Caco-2 (cell line): ENCODE results near the gene AGMO. TPM values are rescaled to one million over a fixed set of nuclear protein-coding genes. Genes with fewer than 3 reads are reported as not detected.

Experiments used
- BruUV-seq: library from RNA; stranded (reverse); fragments of 400-500 nt; replicated peaks from 2 replicates; lab custom pipeline; 2021; lab: Mats Ljungman, UMichigan
- CTCF ChIA-PET: fragments of 300-600 bp; sonication (Branson Sonifier 250); formaldehyde crosslinking; loops from one replicate; lab custom pipeline; 2022; ENCODE audit warnings: antibody characterized with exemption; lab: Charles Lee
- POLR2A ChIA-PET: fragments of 300-600 bp; sonication (Branson Sonifier 250); formaldehyde crosslinking; loops from one replicate; lab custom pipeline; 2022; ENCODE audit warnings: antibody characterized with exemption; lab: Charles Lee
- DNase-seq, 2 experiments: peaks; one replicate each; pipeline versions ENCODE4 v3.0.0 to v3.0.0-alpha.2; 2020 to 2022
- H3K27me3 ChIP-seq: replicated peaks from 2 replicates; pipeline ENCODE4 v1.6.0; 2011; ENCODE audit warnings: low read length; ENCODE audit not compliant: control insufficient read depth, insufficient read depth
- H3K36me3 ChIP-seq: 2 replicates; pipeline ENCODE4 v1.5.1; 2011; ENCODE audit warnings: low read length; ENCODE audit not compliant: control insufficient read depth, insufficient read depth
- H3K4me1 ChIP-seq: fragments of 250-450 bp; sonication (Bioruptor Pico); 2 replicates; pipeline ENCODE4 v1.5.1; 2020; ENCODE audit warnings: mild to moderate bottlenecking
- H3K4me3 ChIP-seq: 2 replicates; pipeline ENCODE4 v1.5.1; 2011; ENCODE audit warnings: low read depth, mild to moderate bottlenecking, control low read depth, low read length
- H3K9me3 ChIP-seq: fragments of 250-450 bp; sonication (Bioruptor Pico); 2 replicates; pipeline ENCODE4 v1.5.1; 2020; ENCODE audit warnings: mild to moderate bottlenecking, moderate library complexity
- H3K27ac Mint-ChIP-seq: one replicate; pipeline ENCODE4 v1.8.0; 2022; ENCODE audit warnings: mixed read lengths; ENCODE audit not compliant: unreplicated experiment
- H3K27me3 Mint-ChIP-seq: one replicate; pipeline ENCODE4 v1.8.0; 2022; ENCODE audit warnings: mixed read lengths; ENCODE audit not compliant: insufficient read depth, unreplicated experiment
- H3K36me3 Mint-ChIP-seq: one replicate; pipeline ENCODE4 v1.8.0; 2022; ENCODE audit warnings: mild to moderate bottlenecking, mixed read lengths; ENCODE audit not compliant: insufficient read depth, unreplicated experiment
- H3K4me1 Mint-ChIP-seq: one replicate; pipeline ENCODE4 v1.8.0; 2022; ENCODE audit warnings: low read depth, mixed read lengths; ENCODE audit not compliant: unreplicated experiment
- H3K4me3 Mint-ChIP-seq: one replicate; pipeline ENCODE4 v1.8.0; 2022; ENCODE audit warnings: mild to moderate bottlenecking, moderate library complexity, mixed read lengths; ENCODE audit not compliant: unreplicated experiment
- H3K9me3 Mint-ChIP-seq: one replicate; pipeline ENCODE4 v1.8.0; 2022; ENCODE audit warnings: mixed read lengths; ENCODE audit not compliant: unreplicated experiment
- intact Hi-C: fragments of 100-400 bp; cut with micrococcal nuclease; formaldehyde crosslinking; loops from one replicate; pipeline ENCODE4 v1.10.0; 2022; ENCODE audit not compliant: unreplicated experiment
- total RNA-seq: library from RNA; stranded (reverse); gene quantifications from 2 replicates; pipeline ENCODE4 v1.2.3, GENCODE V29; 2022
- TF ChIP-seq, protein P1 (sequence below), 2 experiments: fragments of 200-600 bp in 1 of 2; IDR thresholded peaks; 1 replicate in 1 of 2; 2 replicates in 1 of 2; pipeline versions ENCODE4 v1.5.1 to v1.8.0; 2011 to 2022; ENCODE audit warnings: antibody characterized with exemption in 1 of 2, control low read depth in 1 of 2, inconsistent platforms in 1 of 2, low read depth in 1 of 2, low read length in 1 of 2, mild to moderate bottlenecking in 1 of 2, moderate library complexity in 1 of 2; ENCODE audit not compliant: insufficient read depth in 1 of 2, severe bottlenecking in 1 of 2, unreplicated experiment in 1 of 2

AGMO gene
- total RNA-seq, 1 experiment from 2014 or later: 0.16 TPM

DNA sequence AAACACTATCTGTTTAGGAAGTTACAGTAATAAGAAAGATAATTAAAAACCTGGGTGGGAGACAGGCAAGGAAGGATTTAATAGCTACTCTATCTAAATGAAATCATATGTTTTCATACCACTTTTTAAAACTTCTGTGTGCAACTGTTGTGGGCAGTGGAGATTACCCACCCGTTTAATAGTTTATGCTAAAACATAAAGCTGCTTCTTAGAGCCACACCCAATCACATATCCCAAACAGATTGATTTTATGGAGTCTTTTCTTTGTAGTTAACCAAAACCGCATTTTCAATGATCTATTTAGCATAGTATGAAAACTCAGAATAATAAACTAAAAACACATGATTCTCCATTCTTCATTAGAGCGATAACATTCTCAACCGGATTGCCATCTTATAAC lies 304.1 kb downstream of the AGMO start:
- H3K9me3 Mint-ChIP-seq: no peaks in the 10 kb centered on the region
- Histone ChIP-seq H3K4me3 (no peak overlapping the region), H3K36me3 (no peaks in the 10 kb centered on the region), H3K27me3 (no peaks in the 10 kb centered on the region), H3K4me1 (no peaks in the 10 kb centered on the region), H3K9me3 (no peaks in the 10 kb centered on the region)
- no peak overlapping the region for H3K27ac Mint-ChIP-seq
- ChIA-PET POLR2A (no interaction called here), CTCF (no interaction called here)
- no peak overlapping the region for H3K4me3 Mint-ChIP-seq
- BruUV-seq: no TSS peak
- no peaks in the 10 kb centered on the region for H3K36me3 Mint-ChIP-seq
- H3K4me1 Mint-ChIP-seq: no peaks in the 10 kb centered on the region
- TF ChIP-seq, protein P1, sequence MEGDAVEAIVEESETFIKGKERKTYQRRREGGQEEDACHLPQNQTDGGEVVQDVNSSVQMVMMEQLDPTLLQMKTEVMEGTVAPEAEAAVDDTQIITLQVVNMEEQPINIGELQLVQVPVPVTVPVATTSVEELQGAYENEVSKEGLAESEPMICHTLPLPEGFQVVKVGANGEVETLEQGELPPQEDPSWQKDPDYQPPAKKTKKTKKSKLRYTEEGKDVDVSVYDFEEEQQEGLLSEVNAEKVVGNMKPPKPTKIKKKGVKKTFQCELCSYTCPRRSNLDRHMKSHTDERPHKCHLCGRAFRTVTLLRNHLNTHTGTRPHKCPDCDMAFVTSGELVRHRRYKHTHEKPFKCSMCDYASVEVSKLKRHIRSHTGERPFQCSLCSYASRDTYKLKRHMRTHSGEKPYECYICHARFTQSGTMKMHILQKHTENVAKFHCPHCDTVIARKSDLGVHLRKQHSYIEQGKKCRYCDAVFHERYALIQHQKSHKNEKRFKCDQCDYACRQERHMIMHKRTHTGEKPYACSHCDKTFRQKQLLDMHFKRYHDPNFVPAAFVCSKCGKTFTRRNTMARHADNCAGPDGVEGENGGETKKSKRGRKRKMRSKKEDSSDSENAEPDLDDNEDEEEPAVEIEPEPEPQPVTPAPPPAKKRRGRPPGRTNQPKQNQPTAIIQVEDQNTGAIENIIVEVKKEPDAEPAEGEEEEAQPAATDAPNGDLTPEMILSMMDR (IDR thresholded peaks at IDR 0.05; ENCODE audit: insufficient read depth in 1 of 2, low read depth in 1 of 2, low read length in 1 of 2, severe bottlenecking in 1 of 2, unreplicated experiment in 1 of 2): no peak
- no peak for DNase-seq
- intact Hi-C loops: no loop called here
- no peaks in the 10 kb centered on the region for H3K27me3 Mint-ChIP-seq

DNA sequence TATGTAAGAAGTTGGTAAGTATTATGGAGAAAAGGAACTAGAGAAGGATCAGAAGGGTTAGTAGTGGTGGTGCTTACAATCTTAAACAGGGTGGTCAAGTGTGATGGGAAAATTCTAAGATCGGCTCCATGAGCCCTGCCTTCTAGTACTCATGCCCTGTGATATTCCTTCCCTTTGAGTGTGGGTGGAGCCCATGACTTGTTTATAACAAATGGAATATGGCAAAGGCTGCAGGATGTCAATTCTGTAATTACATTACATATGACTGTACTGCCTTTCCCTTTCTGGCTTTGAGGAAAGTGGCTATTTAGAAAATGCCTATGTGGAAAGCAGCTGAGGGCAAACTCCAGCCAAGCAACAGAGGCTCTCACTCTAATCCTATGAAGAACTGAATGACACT lies 309.6 kb downstream of the AGMO start:
- no peaks in the 10 kb centered on the region for H3K36me3 ChIP-seq
- no peak overlapping the region for H3K27ac Mint-ChIP-seq
- H3K4me3 Mint-ChIP-seq: no peak overlapping the region
- no peaks in the 10 kb centered on the region for H3K9me3 Mint-ChIP-seq
- no TSS peak for BruUV-seq
- no peak for DNase-seq
- no peaks in the 10 kb centered on the region for H3K9me3 ChIP-seq
- TF ChIP-seq, protein P1 (IDR thresholded peaks at IDR 0.05; ENCODE audit: insufficient read depth in 1 of 2, low read depth in 1 of 2, low read length in 1 of 2, severe bottlenecking in 1 of 2, unreplicated experiment in 1 of 2): no peak
- no peaks in the 10 kb centered on the region for H3K4me1 Mint-ChIP-seq
- no peak overlapping the region for H3K4me3 ChIP-seq
- no peaks in the 10 kb centered on the region for H3K27me3 Mint-ChIP-seq
- POLR2A ChIA-PET: no interaction called here
- no peaks in the 10 kb centered on the region for H3K27me3 ChIP-seq
- H3K4me1 ChIP-seq: no peaks in the 10 kb centered on the region
- intact Hi-C loops: no loop called here
- CTCF ChIA-PET: no interaction called here
- no peaks in the 10 kb centered on the region for H3K36me3 Mint-ChIP-seq

DNA sequence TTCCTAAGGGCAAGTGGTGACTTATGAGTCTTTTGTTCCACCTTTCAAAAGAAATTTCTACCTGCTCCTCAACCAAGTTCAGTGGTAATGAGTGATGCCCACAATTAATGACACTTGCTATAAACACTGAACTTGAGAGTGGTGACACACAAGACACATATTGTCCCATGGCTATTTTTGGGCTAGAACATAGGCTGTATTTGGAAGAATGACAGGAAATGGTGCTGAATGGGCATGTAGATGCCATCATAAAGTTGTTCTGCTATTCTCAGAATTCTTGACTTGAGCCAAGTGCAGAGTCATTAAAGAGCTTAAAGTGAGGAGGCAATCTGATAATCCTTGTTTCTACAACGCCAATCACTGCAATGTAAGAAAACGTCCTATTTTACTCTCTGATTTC lies 313.3 kb downstream of the AGMO start:
- no peaks in the 10 kb centered on the region for H3K36me3 Mint-ChIP-seq
- Histone ChIP-seq H3K4me1 (no peaks in the 10 kb centered on the region), H3K4me3 (no peak overlapping the region), H3K36me3 (no peaks in the 10 kb centered on the region), H3K27me3 (no peaks in the 10 kb centered on the region), H3K9me3 (no peaks in the 10 kb centered on the region)
- no peak overlapping the region for H3K4me3 Mint-ChIP-seq
- H3K27me3 Mint-ChIP-seq: no peaks in the 10 kb centered on the region
- H3K27ac Mint-ChIP-seq: no peak overlapping the region
- ChIA-PET CTCF (no interaction called here), POLR2A (no interaction called here)
- intact Hi-C loops: no loop called here
- no peaks in the 10 kb centered on the region for H3K4me1 Mint-ChIP-seq
- BruUV-seq: no TSS peak
- no peaks in the 10 kb centered on the region for H3K9me3 Mint-ChIP-seq
- TF ChIP-seq, protein P1 (IDR thresholded peaks at IDR 0.05; ENCODE audit: insufficient read depth in 1 of 2, low read depth in 1 of 2, low read length in 1 of 2, severe bottlenecking in 1 of 2, unreplicated experiment in 1 of 2): no peak
- DNase-seq: no peak
